ENCODE data around the gene PRAMEF17. TPM values are rescaled to one million over a fixed set of nuclear protein-coding genes. Genes with fewer than 3 reads are reported as not detected.
"Not testable (repeated sequence)": the region's sequence is repeated elsewhere in the genome, so short reads cannot be mapped to it uniquely, and the experiment has no call there.

PRAMEF17 gene
- total RNA-seq, 4 donors from 2014 or later: not detected

DNA sequence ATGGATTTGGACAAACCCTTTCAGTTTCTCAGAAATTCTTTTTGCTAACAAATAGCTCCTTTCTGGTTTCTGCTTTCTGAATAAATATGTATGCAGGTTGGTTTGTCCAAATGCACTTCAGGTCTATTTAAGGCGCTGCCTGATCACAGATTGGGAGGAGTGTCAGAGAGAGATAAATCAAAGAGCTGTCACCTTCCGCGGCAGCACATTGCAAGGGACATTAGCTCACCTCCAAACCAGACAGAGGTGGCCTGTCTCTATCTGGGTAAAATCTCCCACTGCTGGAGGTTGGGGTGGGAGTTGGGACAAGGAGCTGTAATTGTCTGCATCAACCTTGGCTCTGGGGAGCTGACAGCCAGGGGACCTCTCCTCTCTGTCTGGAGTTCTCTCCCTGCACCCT lies 46.0 kb downstream of the PRAMEF17 start:
- 88 to 89% methylated on average over 3 of the region's 3 CpGs for WGBS, 2 donors

DNA sequence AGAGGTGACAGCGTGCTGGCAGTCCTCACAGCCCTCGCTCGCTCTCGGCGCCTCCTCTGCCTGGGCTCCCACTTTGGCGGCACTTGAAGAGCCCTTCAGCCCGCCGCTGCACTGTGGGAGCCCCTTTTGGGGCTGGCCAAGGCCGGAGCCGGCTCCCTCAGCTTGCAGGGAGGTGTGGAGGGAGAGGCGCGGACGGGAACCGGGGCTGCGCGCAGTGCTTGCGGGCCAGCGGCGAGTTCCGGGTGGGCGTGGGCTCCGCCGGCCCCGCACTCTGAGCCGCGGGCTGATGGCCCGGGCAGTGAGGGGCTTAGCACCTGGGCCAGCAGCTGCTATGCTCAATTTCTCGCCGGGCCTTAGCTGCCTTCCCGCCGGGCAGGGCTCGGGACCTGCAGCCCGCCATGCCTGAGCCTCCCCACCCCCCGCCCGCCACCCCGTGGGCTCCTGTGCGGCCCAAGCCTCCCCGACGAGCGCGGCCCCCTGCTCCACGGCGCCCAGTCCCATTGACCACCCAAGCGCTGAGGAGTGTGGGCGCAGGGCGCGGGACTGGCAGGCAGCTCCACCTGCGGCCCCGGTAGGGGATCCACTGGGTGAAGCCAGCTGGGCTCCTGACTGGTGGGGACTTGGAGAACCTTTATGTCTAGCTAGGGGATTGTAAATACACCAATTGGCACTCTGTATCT lies 49.8 kb downstream of the PRAMEF17 start:
- H3K27me3 ChIP-seq; H3K4me1 ChIP-seq; H3K27ac ChIP-seq; intact Hi-C loops (cut with DNase I); H3K36me3 ChIP-seq; H3K4me3 ChIP-seq (replicated peaks in 1 of 3); H3K9me3 ChIP-seq; DNase-seq: not testable (repeated sequence)
- 91 to 97% methylated on average over 23 to 29 of the region's 49 CpGs for WGBS, 2 donors

More for the DNA sequence above, 46.0 kb downstream of the PRAMEF17 start:
- no peak for DNase-seq
- Histone ChIP-seq H3K4me1 (no peaks in the 10 kb centered on the region), H3K27ac (no peak overlapping the region), H3K36me3 (no peaks in the 10 kb centered on the region), H3K4me3 (replicated peaks in 1 of 3) (no peak overlapping the region), H3K27me3 (no peaks in the 10 kb centered on the region), H3K9me3 (no peaks in the 10 kb centered on the region)
- TF ChIP-seq POLR2A (IDR thresholded peaks at IDR 0.05): no peak
- intact Hi-C loops (cut with DNase I): no loop called here

Other genes with a start within 250 kb of the PRAMEF17 start
- gene PRAMEF26, start 233.6 kb upstream of the PRAMEF17 start, total RNA-seq: not detected
- gene HNRNPCL4, start 224.0 kb upstream of the PRAMEF17 start, total RNA-seq: not detected
- gene PRAMEF9, start 217.8 kb upstream of the PRAMEF17 start, total RNA-seq: not detected
- gene PRAMEF13, start 188.2 kb upstream of the PRAMEF17 start, total RNA-seq: not detected
- gene PRAMEF18, start 163.5 kb upstream of the PRAMEF17 start, total RNA-seq: not detected
- gene PRAMEF5, start 135.4 kb upstream of the PRAMEF17 start, total RNA-seq: not detected
- not detected for gene PRAMEF8, start 104.5 kb upstream of the PRAMEF17 start, total RNA-seq
- gene PRAMEF33, start 86.1 kb upstream of the PRAMEF17 start, total RNA-seq: not detected
- gene PRAMEF15, start 74.1 kb upstream of the PRAMEF17 start, total RNA-seq: not detected
- gene PRAMEF14, start 42.5 kb upstream of the PRAMEF17 start, total RNA-seq: not detected
- gene PRAMEF19, start 17.7 kb upstream of the PRAMEF17 start, total RNA-seq: not detected
- not detected for gene PRAMEF20, start 20.8 kb downstream of the PRAMEF17 start, total RNA-seq
- gene LRRC38, start 124.4 kb downstream of the PRAMEF17 start, total RNA-seq: not detected
- 10 to 100 TPM in 2 of 4 donors, 1 to 10 TPM in 2; 3.9 to 21.4 (median 14.3) TPM for gene PDPN, start 194.2 kb downstream of the PRAMEF17 start, total RNA-seq